ENCODE measurements around the gene TIMM9.
"Not testable (repeated sequence)": the region's sequence is repeated elsewhere in the genome, so short reads cannot be mapped to it uniquely, and the experiment has no call there.

TIMM9 gene

GRCh38 chr14:58397156-58397555, 30.2 kb downstream of the TIMM9 start:
- DNase-seq = no peak

DNA sequence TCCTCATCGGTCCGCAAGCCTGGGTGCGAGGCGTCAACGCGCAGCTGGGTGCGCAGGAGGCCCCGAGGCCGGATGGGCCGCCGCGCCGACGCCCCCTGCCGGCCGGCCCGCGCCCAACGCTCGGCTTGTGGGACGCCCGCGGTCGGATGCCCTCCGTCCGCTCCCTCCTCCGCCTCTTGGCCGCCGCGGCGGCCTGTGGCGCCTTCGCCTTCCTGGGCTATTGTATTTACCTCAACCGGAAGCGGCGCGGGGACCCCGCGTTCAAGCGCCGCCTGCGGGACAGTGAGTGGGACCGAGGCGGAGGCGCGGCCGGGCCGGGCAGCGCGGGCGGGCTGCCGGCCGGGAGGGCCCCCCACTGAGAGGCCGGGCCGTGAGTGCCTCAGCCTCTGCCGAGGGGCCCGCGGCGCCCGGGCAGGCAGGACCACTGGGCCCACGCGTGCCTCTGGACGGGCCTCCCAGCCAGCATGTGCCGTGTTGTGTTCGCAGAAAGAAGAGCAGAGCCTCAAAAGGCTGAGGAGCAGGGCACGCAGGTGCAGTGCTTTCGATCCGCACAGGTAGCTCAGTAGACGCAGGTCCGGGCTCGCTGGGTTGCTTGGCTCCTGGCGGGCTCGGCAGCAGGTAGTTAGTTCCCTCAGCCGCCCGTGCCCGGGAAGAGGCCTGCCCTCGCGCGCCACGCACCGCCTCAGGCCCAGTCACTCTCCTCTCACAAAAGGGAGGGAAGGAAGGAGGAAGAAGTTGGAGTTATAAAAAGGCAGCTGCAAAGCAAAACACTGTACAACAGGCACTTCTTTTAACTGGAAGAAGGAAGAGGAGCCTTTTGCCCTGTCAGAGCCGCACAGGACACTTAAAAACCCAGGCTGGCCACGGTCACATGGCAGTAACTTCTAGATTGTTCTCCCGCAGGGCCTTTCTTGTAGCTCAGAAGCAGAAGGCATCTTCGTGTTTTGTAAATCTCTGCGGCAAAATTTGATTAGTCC, 31.2 kb downstream of the TIMM9 start, which contains the start of gene TOMM20L:
Gene TOMM20L, plus strand, starts transcription at position 119 of the 977 bp plus-strand sequence. Its CDS starts 28 bp downstream, at position 147.
- peak; percentile 83 for DNase-seq

- DNase-seq = no peak
Observed at GRCh38 chr14:58395562-58395811, 31.8 kb downstream of the TIMM9 start.

GRCh38 chr14:58390830-58391229, 36.5 kb downstream of the TIMM9 start:
- no peak for DNase-seq

- no peak for DNase-seq
Observed at GRCh38 chr14:58376791-58377190, 50.5 kb downstream of the TIMM9 start.

GRCh38 chr14:58368956-58369355, 58.4 kb downstream of the TIMM9 start:
- DNase-seq = no peak

DNA sequence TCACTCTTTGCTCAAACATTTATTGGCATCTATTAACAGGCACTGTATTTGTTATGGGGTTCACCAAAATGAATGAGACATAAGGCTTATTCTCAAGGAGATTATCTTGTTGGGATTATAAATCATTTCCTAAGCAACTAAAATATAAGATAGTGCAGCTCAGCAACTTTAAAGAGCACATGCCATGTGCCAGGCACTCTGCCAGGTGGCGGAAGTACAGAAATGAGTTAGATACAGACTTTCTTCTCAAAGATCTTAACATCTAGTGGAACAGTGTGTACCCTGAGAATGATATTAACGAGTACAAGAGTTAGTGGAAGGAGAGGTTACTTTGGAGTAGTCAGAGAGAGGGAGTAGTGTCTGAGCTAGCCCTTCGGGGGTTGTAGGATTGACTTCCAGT, 60.0 kb downstream of the TIMM9 start:
- no peak for DNase-seq

DNA sequence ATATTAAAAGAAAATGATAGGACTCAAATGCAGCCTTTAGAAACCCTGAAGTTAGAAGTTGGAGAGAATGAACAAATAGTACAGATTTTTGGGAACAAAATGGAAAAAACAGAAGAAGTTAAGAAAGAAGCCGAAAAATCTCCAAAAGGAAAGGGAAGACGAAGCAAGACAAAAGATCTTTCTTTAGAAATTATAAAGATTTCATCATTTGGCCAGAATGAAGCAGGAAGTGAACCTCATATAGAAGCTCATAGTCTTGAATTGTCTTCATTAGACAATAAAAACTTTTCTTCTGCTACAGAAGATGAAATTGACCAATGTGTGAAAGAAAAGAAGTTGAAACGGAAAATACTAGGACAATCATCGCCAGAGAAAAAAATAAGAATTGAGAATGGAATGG, 63.0 kb downstream of the TIMM9 start:
- no peak for DNase-seq

- peak; percentile 11 for DNase-seq
Observed at GRCh38 chr14:58362798-58363412, 64.4 kb downstream of the TIMM9 start.

GRCh38 chr14:58362272-58362671, 65.1 kb downstream of the TIMM9 start:
- not testable (repeated sequence) for DNase-seq
